ENCODE results near the gene LRPPRC. TPM values are rescaled to one million over a fixed set of nuclear protein-coding genes. Genes with fewer than 3 reads are reported as not detected.

The LRPPRC gene
- total RNA-seq (10 to 100 TPM; 61.5 to 65.3 TPM), polyA plus RNA-seq (10 to 100 TPM; 41.0 to 43.9 TPM)

- Mint-ChIP-seq H3K9me3 (no peaks in the 10 kb centered on the region), H3K27me3 (peaks cover 0 to 2% of the 10 kb centered on the region in 2 donors), H3K36me3 (peaks cover 12 to 28% of the 10 kb centered on the region in 2 donors), H3K27ac (peak within 1 kb of the TSS; percentile 93 to 100 (median 97)), H3K4me3 (peak within 1 kb of the TSS; percentile 87 to 97 (median 94)), H3K4me1 (peaks cover 33 to 58% (median 49%) of the 10 kb centered on the region in 4 donors)
- Histone ChIP-seq H3K36me3 (ENCODE audit: insufficient read depth, low read length) (peaks cover 3% of the 10 kb centered on the region), H3K9me3 (ENCODE audit: control insufficient read depth in 1 of 2, low read length in 2 of 2) (no peaks in the 10 kb centered on the region), H3K27ac (ENCODE audit: low read depth, low read length) (peak within 1 kb of the TSS; percentile 79), H3K4me1 (ENCODE audit: insufficient read depth, low read length) (peaks cover 40% of the 10 kb centered on the region), H3K27me3 (ENCODE audit: insufficient read depth, low read length) (no peaks in the 10 kb centered on the region), H3K4me3 (ENCODE audit: low read length in 2 of 2) (peak within 1 kb of the TSS; percentile 84 to 94)
- peak; percentile 90 to 94 (median 94) for DNase-seq
- intact Hi-C loops (cut with micrococcal nuclease), result loop anchor here (1.0 to 5.0 kb wide), 3 partner anchors 221 to 769 kb away; partner anchors contain the start of genes DYNC2LI1 and ZFP36L2
- CTCF ChIA-PET (ENCODE audit: partially characterized antibody), result interaction anchor here (1.0 kb wide), 1 partner anchor 48 kb away, joined by 3 read pairs; no protein-coding TSS in a partner anchor
- POLR2A ChIA-PET (ENCODE audit: partially characterized antibody), result interaction anchor here (0.6 to 3.3 kb wide), 7 partner anchors 14 to 1186 kb away, joined by 3 to 17 read pairs (median 3); partner anchors contain the start of genes CAMKMT, PPM1B and PREPL
Observed at GRCh38 chr2:43995733-43996533, at the start of gene LRPPRC. Gene LRPPRC (minus strand): TSS chr2:43995989. CDS start chr2:43995947, 42 bp downstream.

DNA sequence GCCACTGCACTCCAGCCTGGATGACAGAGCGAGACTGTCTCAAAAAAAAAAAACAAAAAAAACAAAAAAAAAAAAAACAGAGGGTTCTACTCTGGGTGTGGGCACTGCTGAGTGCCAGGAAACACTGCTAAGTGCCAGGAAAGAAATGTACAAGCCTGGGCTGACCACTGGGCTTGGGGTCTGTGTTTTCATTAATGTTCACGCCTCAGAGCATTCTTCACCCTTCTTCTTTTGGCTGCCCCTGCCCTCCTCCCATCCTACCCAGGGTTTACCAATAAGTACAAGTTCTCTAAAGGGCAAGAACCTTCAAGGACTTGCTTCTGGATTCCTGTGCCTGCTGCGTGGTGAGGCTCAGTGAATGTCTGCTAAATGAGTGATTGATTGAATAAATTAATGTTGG is 49.3 kb upstream of the LRPPRC start:
- Histone ChIP-seq H3K4me3 (ENCODE audit: low read length in 2 of 2) (no peak overlapping the region), H3K36me3 (ENCODE audit: insufficient read depth, low read length) (no peaks in the 10 kb centered on the region), H3K27ac (ENCODE audit: low read depth, low read length) (no peak overlapping the region), H3K4me1 (ENCODE audit: insufficient read depth, low read length) (peaks cover 6% of the 10 kb centered on the region), H3K27me3 (ENCODE audit: insufficient read depth, low read length) (no peaks in the 10 kb centered on the region), H3K9me3 (ENCODE audit: control insufficient read depth in 1 of 2, low read length in 2 of 2) (no peaks in the 10 kb centered on the region)
- Mint-ChIP-seq H3K27me3 (peaks cover 0 to 2% of the 10 kb centered on the region in 2 donors), H3K27ac (no peak overlapping the region), H3K4me1 (peaks cover 0 to 4% (median 2%) of the 10 kb centered on the region in 4 donors), H3K4me3 (no peak overlapping the region), H3K9me3 (no peaks in the 10 kb centered on the region), H3K36me3 (no peaks in the 10 kb centered on the region)
- CTCF ChIA-PET (ENCODE audit: partially characterized antibody), result interaction anchor here (1.3 to 2.0 kb wide), 6 partner anchors 7 to 911 kb away, joined by 3 to 13 read pairs (median 7); no protein-coding TSS in a partner anchor
- POLR2A ChIA-PET (ENCODE audit: partially characterized antibody), result interaction anchor here (1.2 to 1.6 kb wide), 2 partner anchors 8 to 317 kb away, joined by 3 to 4 read pairs; partner anchors contain the start of genes CAMKMT and PREPL
- intact Hi-C loops (cut with micrococcal nuclease), result no loop called here
- DNase-seq, result no peak

DNA sequence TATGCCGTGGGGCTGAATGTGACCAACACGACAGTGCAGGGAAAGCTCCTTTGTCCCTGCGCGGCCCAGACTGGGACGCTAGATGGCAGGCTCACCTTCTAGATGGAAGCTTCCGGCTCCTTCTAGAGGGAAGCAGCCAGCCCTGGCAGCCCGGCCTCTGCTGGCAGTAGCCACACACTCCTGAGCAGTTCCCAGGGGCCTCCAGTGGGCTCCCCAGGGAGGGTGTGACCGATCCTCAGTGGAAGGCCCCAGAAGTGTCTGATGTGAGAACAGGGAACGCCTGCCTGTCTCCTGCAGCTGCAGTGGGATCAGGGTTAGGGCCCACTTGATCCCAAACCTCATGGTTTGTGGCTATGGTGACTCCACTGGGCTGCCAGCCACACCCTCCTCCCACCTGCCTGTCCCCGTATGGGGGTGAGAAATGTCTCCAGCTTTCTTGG is 48.5 kb upstream of the LRPPRC start:
- no peaks in the 10 kb centered on the region for H3K36me3 Mint-ChIP-seq
- DNase-seq, result peak; percentile 60 to 68 (median 66)
- Histone ChIP-seq H3K27ac (ENCODE audit: low read depth, low read length) (no peak overlapping the region), H3K4me3 (ENCODE audit: low read length in 2 of 2) (no peak overlapping the region), H3K27me3 (ENCODE audit: insufficient read depth, low read length) (no peaks in the 10 kb centered on the region), H3K9me3 (ENCODE audit: control insufficient read depth in 1 of 2, low read length in 2 of 2) (no peaks in the 10 kb centered on the region), H3K4me1 (ENCODE audit: insufficient read depth, low read length) (peaks cover 6% of the 10 kb centered on the region), H3K36me3 (ENCODE audit: insufficient read depth, low read length) (no peaks in the 10 kb centered on the region)
- POLR2A ChIA-PET (ENCODE audit: partially characterized antibody), result interaction anchor here (1.1 to 1.6 kb wide), 3 partner anchors 9 to 318 kb away, joined by 3 to 4 read pairs (median 3); partner anchors contain the start of genes CAMKMT, LRPPRC and PREPL
- CTCF ChIA-PET (ENCODE audit: partially characterized antibody), result interaction anchor here (0.6 to 2.0 kb wide), 26 partner anchors 8 to 1415 kb away, joined by 3 to 14 read pairs (median 4); no protein-coding TSS in a partner anchor
- H3K27ac Mint-ChIP-seq, result peak overlapping the region in 1 of 7 donors; percentile 14
- peaks cover 0 to 4% (median 2%) of the 10 kb centered on the region in 4 donors for H3K4me1 Mint-ChIP-seq
- H3K9me3 Mint-ChIP-seq, result no peaks in the 10 kb centered on the region
- intact Hi-C loops (cut with micrococcal nuclease), result loop anchor here (1.0 kb wide), 2 partner anchors 43 to 299 kb away; no protein-coding TSS in a partner anchor
- peak overlapping the region in 1 of 8 donors; percentile 38 for H3K4me3 Mint-ChIP-seq
- H3K27me3 Mint-ChIP-seq, result peaks cover 0 to 2% of the 10 kb centered on the region in 2 donors

DNA sequence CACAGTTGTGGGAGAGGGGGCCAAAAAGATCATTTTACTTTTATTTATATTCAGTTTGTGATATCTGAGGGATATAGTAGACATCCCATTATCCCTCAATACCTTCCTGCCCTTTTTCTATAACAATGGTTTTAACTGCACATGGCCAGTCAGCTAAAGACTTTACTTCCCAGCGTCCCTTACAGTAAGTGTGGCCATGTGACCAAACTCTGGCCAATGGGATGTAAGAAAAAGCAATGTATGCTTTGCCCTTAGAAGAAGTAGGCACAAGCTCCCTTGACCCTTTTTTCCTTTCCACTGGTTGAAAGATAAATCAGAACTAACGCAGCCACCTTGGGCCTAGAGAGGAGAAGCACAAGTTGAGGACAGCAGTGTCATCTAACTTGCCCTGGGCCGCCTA is 44.6 kb upstream of the LRPPRC start:
- ChIA-PET CTCF (ENCODE audit: partially characterized antibody) (interaction anchor here (0.9 to 1.7 kb wide), 2 partner anchors 11 to 915 kb away, joined by 3 read pairs; no protein-coding TSS in a partner anchor), POLR2A (ENCODE audit: partially characterized antibody) (no interaction called here)
- Histone ChIP-seq H3K9me3 (ENCODE audit: control insufficient read depth in 1 of 2, low read length in 2 of 2) (no peaks in the 10 kb centered on the region), H3K27me3 (ENCODE audit: insufficient read depth, low read length) (no peaks in the 10 kb centered on the region), H3K4me3 (ENCODE audit: low read length in 2 of 2) (no peak overlapping the region), H3K4me1 (ENCODE audit: insufficient read depth, low read length) (peaks cover 6% of the 10 kb centered on the region), H3K36me3 (ENCODE audit: insufficient read depth, low read length) (no peaks in the 10 kb centered on the region), H3K27ac (ENCODE audit: low read depth, low read length) (no peak overlapping the region)
- Mint-ChIP-seq H3K27ac (peak overlapping the region in 1 of 7 donors; percentile 29), H3K4me1 (peaks cover 0 to 2% (median under 1%) of the 10 kb centered on the region in 4 donors), H3K9me3 (no peaks in the 10 kb centered on the region), H3K27me3 (no peaks in the 10 kb centered on the region), H3K36me3 (no peaks in the 10 kb centered on the region), H3K4me3 (no peak overlapping the region)
- DNase-seq, result no peak
- intact Hi-C loops (cut with micrococcal nuclease), result no loop called here

GRCh38 chr2:44038277-44038676 is 42.5 kb upstream of the LRPPRC start:
- no peaks in the 10 kb centered on the region for H3K27me3 Mint-ChIP-seq
- Histone ChIP-seq H3K4me1 (ENCODE audit: insufficient read depth, low read length) (no peaks in the 10 kb centered on the region), H3K27ac (ENCODE audit: low read depth, low read length) (no peak overlapping the region), H3K27me3 (ENCODE audit: insufficient read depth, low read length) (no peaks in the 10 kb centered on the region), H3K9me3 (ENCODE audit: control insufficient read depth in 1 of 2, low read length in 2 of 2) (no peaks in the 10 kb centered on the region), H3K36me3 (ENCODE audit: insufficient read depth, low read length) (no peaks in the 10 kb centered on the region), H3K4me3 (ENCODE audit: low read length in 2 of 2) (no peak overlapping the region)
- H3K4me3 Mint-ChIP-seq, result no peak overlapping the region
- DNase-seq, result no peak
- ChIA-PET CTCF (ENCODE audit: partially characterized antibody) (interaction anchor here (0.7 kb wide), 1 partner anchor 266 kb away, joined by 3 read pairs; no protein-coding TSS in a partner anchor), POLR2A (ENCODE audit: partially characterized antibody) (no interaction called here)
- peak overlapping the region in 1 of 7 donors; percentile 19 for H3K27ac Mint-ChIP-seq
- H3K9me3 Mint-ChIP-seq, result no peaks in the 10 kb centered on the region
- H3K36me3 Mint-ChIP-seq, result no peaks in the 10 kb centered on the region
- intact Hi-C loops (cut with micrococcal nuclease), result no loop called here
- no peaks in the 10 kb centered on the region for H3K4me1 Mint-ChIP-seq

- Mint-ChIP-seq H3K4me1 (no peaks in the 10 kb centered on the region), H3K27ac (no peak overlapping the region), H3K4me3 (no peak overlapping the region), H3K36me3 (no peaks in the 10 kb centered on the region), H3K9me3 (no peaks in the 10 kb centered on the region), H3K27me3 (peaks cover 0 to 3% of the 10 kb centered on the region in 2 donors)
- ChIA-PET POLR2A (ENCODE audit: partially characterized antibody) (no interaction called here), CTCF (ENCODE audit: partially characterized antibody) (no interaction called here)
- intact Hi-C loops (cut with micrococcal nuclease), result no loop called here
- H3K9me3 ChIP-seq (ENCODE audit: control insufficient read depth in 1 of 2, low read length in 2 of 2), result no peaks in the 10 kb centered on the region
- H3K4me3 ChIP-seq (ENCODE audit: low read length in 2 of 2), result no peak overlapping the region
- no peak overlapping the region for H3K27ac ChIP-seq (ENCODE audit: low read depth, low read length)
- H3K4me1 ChIP-seq (ENCODE audit: insufficient read depth, low read length), result no peaks in the 10 kb centered on the region
- H3K36me3 ChIP-seq (ENCODE audit: insufficient read depth, low read length), result no peaks in the 10 kb centered on the region
- no peaks in the 10 kb centered on the region for H3K27me3 ChIP-seq (ENCODE audit: insufficient read depth, low read length)
- no peak for DNase-seq
Observed at GRCh38 chr2:44037221-44037620, 41.4 kb upstream of the LRPPRC start.

- ChIA-PET POLR2A (ENCODE audit: partially characterized antibody) (no interaction called here), CTCF (ENCODE audit: partially characterized antibody) (interaction anchor here (0.9 kb wide), 1 partner anchor 10 kb away, joined by 3 read pairs; no protein-coding TSS in a partner anchor)
- no peaks in the 10 kb centered on the region for H3K36me3 Mint-ChIP-seq
- H3K27ac Mint-ChIP-seq, result no peak overlapping the region
- H3K36me3 ChIP-seq (ENCODE audit: insufficient read depth, low read length), result no peaks in the 10 kb centered on the region
- intact Hi-C loops (cut with micrococcal nuclease), result no loop called here
- peaks cover 0 to 3% (median 0%) of the 10 kb centered on the region in 8 donors for H3K9me3 Mint-ChIP-seq
- H3K27ac ChIP-seq (ENCODE audit: low read depth, low read length), result no peak overlapping the region
- no peak for DNase-seq
- no peak overlapping the region for H3K4me3 Mint-ChIP-seq
- H3K27me3 ChIP-seq (ENCODE audit: insufficient read depth, low read length), result no peaks in the 10 kb centered on the region
- no peaks in the 10 kb centered on the region for H3K4me1 Mint-ChIP-seq
- H3K27me3 Mint-ChIP-seq, result peaks cover 0 to 7% of the 10 kb centered on the region in 2 donors
- no peak overlapping the region for H3K4me3 ChIP-seq (ENCODE audit: low read length in 2 of 2)
- no peaks in the 10 kb centered on the region for H3K9me3 ChIP-seq (ENCODE audit: control insufficient read depth in 1 of 2, low read length in 2 of 2)
- H3K4me1 ChIP-seq (ENCODE audit: insufficient read depth, low read length), result no peaks in the 10 kb centered on the region
Observed at GRCh38 chr2:44033947-44034346, 38.2 kb upstream of the LRPPRC start.

Data from CD4-positive, alpha-beta memory T cell (primary cell).